Loucy (cell line): Measurements from ENCODE around the gene SULT1E1.

Experiments
- EZH2phosphoT487 ChIP-seq: fragments of 200-600 bp; IDR thresholded peaks from 2 replicates; pipeline ENCODE4 v1.6.1; 2018; ENCODE audit warnings: antibody characterized with exemption, mild to moderate bottlenecking, moderate library complexity, borderline replicate concordance
- TF ChIP-seq, protein P1 (sequence below): fragments of 200-600 bp; sonication (generic); conservative IDR thresholded peaks from 2 replicates; pipeline ENCODE4 v1.5.1; 2014; ENCODE audit warnings: mild to moderate bottlenecking, antibody characterized with exemption, low read length

DNA sequence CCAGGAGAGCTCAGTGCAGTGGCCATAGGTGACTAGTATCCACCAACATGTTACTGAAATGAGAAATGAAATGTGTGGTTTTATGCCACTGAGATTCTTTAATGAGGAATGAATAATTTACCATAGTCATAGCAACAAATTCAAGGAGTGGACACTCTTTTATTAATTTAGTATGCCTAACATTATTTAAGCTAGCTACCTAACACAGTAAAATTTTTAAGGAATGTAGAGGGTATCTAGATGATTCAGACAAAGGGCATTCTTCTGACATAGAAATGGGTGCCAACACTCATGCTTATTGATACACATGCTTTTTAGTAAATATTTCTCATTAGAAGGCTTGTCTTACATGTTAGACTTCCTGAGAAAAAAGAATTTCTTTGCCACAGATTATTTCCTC lies 66.2 kb downstream of the SULT1E1 start:
- TF ChIP-seq, protein P1, sequence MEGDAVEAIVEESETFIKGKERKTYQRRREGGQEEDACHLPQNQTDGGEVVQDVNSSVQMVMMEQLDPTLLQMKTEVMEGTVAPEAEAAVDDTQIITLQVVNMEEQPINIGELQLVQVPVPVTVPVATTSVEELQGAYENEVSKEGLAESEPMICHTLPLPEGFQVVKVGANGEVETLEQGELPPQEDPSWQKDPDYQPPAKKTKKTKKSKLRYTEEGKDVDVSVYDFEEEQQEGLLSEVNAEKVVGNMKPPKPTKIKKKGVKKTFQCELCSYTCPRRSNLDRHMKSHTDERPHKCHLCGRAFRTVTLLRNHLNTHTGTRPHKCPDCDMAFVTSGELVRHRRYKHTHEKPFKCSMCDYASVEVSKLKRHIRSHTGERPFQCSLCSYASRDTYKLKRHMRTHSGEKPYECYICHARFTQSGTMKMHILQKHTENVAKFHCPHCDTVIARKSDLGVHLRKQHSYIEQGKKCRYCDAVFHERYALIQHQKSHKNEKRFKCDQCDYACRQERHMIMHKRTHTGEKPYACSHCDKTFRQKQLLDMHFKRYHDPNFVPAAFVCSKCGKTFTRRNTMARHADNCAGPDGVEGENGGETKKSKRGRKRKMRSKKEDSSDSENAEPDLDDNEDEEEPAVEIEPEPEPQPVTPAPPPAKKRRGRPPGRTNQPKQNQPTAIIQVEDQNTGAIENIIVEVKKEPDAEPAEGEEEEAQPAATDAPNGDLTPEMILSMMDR = no peak
- TF ChIP-seq EZH2phosphoT487 = no peak
